Loucy (cell line): ENCODE data around the gene KCNJ15.

Experiments
- CTCF ChIP-seq: fragments of 200-600 bp; sonication (generic); conservative IDR thresholded peaks from 2 replicates; pipeline ENCODE4 v1.5.1; 2014; ENCODE audit warnings: mild to moderate bottlenecking, antibody characterized with exemption, low read length
- EZH2phosphoT487 ChIP-seq: fragments of 200-600 bp; IDR thresholded peaks from 2 replicates; pipeline ENCODE4 v1.6.1; 2018; ENCODE audit warnings: antibody characterized with exemption, mild to moderate bottlenecking, moderate library complexity, borderline replicate concordance

DNA sequence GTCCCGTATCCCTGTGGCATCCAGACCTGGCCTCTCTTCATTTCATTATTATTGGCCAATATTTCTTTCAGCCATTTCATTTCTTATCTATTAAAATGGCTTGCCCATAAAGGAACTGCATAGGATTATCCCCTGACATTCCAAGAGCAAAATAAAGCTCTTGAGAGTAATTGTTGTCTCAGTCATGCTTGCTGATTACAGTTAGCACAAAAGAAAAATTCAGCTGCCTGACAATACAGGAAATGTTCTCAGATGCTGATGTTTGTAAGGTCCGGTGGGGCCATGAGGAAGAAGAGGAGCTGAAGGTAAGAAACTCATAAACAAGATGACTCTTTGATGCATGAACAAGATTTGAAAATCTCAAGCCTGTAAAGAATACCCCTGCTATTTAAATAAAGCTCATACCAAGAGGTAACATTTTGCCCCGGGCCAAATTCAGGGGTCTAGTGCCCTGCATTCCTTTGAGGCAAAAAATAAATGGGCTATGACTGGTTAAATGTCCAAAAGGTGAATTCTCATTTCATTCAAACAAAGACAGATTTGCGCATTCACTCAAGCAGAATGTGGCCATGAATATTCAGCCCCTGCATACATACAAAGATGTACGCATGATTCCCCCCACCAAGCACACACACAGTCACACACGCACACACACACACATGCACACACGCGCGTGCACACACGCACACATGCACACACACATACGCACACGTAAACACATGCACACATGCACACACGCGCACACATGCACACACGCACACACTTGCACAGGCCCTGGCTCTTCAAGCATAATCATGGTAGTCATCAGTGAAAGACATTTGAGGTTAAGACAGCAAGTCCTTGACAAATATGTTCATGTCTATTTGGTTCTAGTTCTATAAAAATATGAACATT, 44.8 kb downstream of the KCNJ15 start:
- no peak for TF ChIP-seq CTCF
- no peak for TF ChIP-seq EZH2phosphoT487
